GM12865 (cell line): ENCODE results near the gene ABTB2.

Experiments
- DNase-seq: peaks from one replicate; pipeline ENCODE4 v3.0.0; 2010; ENCODE audit warnings: low read depth
- H3K4me3 ChIP-seq: 2 replicates; pipeline ENCODE4 v1.5.1; 2011; ENCODE audit warnings: mild to moderate bottlenecking, low read depth, low read length, control low read depth
- CTCF ChIP-seq: IDR thresholded peaks from 2 replicates; pipeline ENCODE4 v1.5.1; 2011; ENCODE audit warnings: low read length, control low read depth, low read depth, inconsistent platforms; ENCODE audit not compliant: insufficient read depth; ENCODE audit errors: missing control alignments

Gene ABTB2

GRCh38 chr11:34212566-34212965 lies 145.2 kb downstream of the ABTB2 start:
- no peak for TF ChIP-seq CTCF
- H3K4me3 ChIP-seq = no peak overlapping the region
- DNase-seq = no peak

DNA sequence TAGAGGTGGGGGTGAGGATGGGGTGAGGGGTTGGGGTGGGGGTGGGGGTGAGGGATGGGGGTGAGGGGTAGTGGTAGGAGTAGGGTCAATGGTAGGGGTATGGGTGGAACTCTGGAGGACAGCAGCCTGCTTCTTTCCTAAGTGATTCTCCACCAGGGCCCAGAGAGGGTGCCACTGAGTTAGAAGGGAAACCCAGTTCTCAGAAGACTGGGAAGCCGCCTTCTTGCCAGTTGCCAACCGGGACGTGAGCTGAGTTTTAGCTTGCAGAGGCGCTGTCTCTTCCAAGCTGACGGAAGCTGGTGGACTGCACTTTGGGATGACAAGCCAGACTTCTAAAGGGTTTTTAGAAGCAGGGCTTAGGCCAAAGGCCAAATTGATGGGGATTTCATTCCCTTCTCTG lies 148.0 kb downstream of the ABTB2 start:
- DNase-seq = no peak
- no peak overlapping the region for H3K4me3 ChIP-seq
- no peak for TF ChIP-seq CTCF

GRCh38 chr11:34208266-34209135 lies 149.3 kb downstream of the ABTB2 start:
- no peak overlapping the region for H3K4me3 ChIP-seq
- DNase-seq = no peak
- TF ChIP-seq CTCF = no peak

GRCh38 chr11:34207487-34208180 lies 150.2 kb downstream of the ABTB2 start:
- no peak for DNase-seq
- H3K4me3 ChIP-seq = no peak overlapping the region
- no peak for TF ChIP-seq CTCF

DNA sequence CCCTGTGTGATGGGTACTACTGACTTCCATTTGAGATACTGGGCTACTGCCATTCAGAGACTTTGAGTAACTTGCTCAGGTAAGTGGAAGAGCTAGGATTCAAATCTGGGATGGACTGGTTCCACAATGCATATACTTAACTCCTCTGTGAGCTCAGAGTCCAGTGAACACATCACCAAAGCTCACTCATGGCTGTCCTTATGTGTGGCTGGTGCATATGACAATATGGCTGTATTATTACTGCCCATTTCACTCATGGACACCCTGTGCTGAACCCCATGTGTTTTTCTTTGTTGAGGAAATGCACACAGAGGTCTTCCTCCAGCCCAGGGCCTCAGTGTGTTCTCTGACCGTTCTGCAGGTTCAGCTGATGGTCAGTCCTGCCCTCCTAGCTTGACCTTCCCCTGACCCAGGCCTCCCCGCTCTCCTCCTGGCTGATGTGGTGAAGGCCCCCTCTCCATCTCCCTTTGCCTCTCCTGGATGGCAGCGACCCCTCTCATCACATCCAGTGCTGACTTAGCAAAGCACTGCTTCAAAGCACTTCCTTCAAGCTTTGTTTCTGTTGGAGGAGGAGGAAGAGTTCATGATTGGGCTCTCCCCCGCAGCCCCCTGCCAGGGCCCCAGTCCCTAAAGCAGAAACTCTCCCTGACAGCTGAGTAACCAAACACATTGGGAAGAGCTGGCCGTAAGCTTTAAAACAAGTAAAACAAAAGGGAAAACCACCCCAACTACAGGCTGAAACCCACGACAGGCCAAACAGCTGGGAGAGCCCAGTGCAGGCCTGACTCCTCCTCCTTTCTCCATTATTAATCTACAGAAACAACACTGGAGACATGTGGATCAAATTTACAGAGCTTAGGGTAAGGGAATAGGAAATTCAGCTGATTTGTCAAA lies 151.2 kb downstream of the ABTB2 start:
- no peak overlapping the region for H3K4me3 ChIP-seq
- no peak for TF ChIP-seq CTCF
- no peak for DNase-seq

- DNase-seq = no peak
- no peak for TF ChIP-seq CTCF
Measured at GRCh38 chr11:34205326-34206035, 152.3 kb downstream of the ABTB2 start.

More at GRCh38 chr11:34205326-34206035, 152.3 kb downstream of the ABTB2 start:
- H3K4me3 ChIP-seq = no peak overlapping the region
